Gastroesophageal sphincter (tissue), 3 donors: ENCODE results near the gene SH3BP2.

Experiments
- CTCF ChIP-seq, 4 experiments: fragments of 200-600 bp in 2 of 4; fragments of 450-650 bp in 2 of 4; sonication (generic) in 1 of 4; IDR thresholded peaks; one replicate each; pipeline ENCODE4 v1.5.1; 2017 to 2019; ENCODE audit warnings: antibody characterized with exemption in 4 of 4, mild to moderate bottlenecking in 2 of 4, moderate library complexity in 2 of 4
- POLR2A ChIP-seq, 2 donors: fragments of 450-650 bp; IDR thresholded peaks; one replicate each; pipeline ENCODE4 v1.6.1; 2017; ENCODE audit warnings: antibody characterized with exemption in 2 of 2, mild to moderate bottlenecking in 2 of 2, moderate library complexity in 1 of 2
- POLR2AphosphoS5 ChIP-seq: sonication (generic); formaldehyde crosslinking; IDR thresholded peaks from one replicate; pipeline ENCODE4 v1.6.1; 2017; ENCODE audit warnings: antibody characterized with exemption

GRCh38 chr4:2745516-2745915 lies 47.4 kb upstream of the SH3BP2 start:
- TF ChIP-seq CTCF (IDR thresholded peaks at IDR 0.05) (no peak), POLR2A (IDR thresholded peaks at IDR 0.05) (no peak), POLR2AphosphoS5 (no peak)
